ENCODE data around the gene CCBE1.

Gene CCBE1

DNA sequence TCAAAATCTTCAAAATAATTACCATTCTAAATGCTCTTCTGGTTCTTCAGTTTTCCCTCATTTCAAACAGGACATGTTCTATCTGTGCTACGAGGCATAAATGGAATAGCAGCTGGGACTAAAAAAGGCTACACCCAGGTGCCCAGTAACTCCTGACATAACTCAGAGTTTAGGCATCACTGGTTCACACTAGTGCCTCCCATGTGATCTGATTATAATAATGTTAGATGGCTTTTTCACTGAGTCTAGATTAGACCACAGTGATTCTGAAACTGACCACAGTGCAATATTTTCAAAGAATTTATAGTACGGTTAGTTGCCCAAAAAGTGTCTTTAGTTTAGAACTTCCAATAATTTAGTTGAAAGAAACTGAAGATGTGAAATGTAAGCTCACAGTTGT lies 123.3 kb downstream of the CCBE1 start:
- DNase-seq (ENCODE audit: low read depth) = no peak
- TF ChIP-seq, protein P1, sequence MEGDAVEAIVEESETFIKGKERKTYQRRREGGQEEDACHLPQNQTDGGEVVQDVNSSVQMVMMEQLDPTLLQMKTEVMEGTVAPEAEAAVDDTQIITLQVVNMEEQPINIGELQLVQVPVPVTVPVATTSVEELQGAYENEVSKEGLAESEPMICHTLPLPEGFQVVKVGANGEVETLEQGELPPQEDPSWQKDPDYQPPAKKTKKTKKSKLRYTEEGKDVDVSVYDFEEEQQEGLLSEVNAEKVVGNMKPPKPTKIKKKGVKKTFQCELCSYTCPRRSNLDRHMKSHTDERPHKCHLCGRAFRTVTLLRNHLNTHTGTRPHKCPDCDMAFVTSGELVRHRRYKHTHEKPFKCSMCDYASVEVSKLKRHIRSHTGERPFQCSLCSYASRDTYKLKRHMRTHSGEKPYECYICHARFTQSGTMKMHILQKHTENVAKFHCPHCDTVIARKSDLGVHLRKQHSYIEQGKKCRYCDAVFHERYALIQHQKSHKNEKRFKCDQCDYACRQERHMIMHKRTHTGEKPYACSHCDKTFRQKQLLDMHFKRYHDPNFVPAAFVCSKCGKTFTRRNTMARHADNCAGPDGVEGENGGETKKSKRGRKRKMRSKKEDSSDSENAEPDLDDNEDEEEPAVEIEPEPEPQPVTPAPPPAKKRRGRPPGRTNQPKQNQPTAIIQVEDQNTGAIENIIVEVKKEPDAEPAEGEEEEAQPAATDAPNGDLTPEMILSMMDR (conservative IDR thresholded peaks at IDR 0.05; ENCODE audit: low read length) = no peak
- no peak overlapping the region for H3K4me3 ChIP-seq (ENCODE audit: low read length)

DNA sequence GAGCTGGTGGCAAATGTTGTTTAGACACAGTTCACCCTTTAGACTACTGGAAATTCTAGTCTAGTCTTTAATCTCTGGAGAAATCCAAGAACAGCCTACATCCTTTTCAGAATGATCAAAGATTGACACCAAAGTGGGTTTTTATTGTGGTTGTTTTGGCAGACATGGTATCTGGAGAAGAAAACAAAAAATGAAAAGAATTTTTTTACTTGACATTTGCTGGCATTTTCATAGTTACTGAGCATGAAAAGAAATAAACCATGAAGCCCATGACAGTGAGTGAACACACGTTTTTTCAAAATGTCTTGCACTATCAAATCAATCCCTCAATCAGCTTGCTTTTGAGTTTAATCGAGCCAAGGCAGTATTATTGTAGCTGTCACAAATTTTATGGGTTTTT lies 125.3 kb downstream of the CCBE1 start:
- TF ChIP-seq, protein P1 (conservative IDR thresholded peaks at IDR 0.05; ENCODE audit: low read length) = no peak
- no peak overlapping the region for H3K4me3 ChIP-seq (ENCODE audit: low read length)
- no peak for DNase-seq (ENCODE audit: low read depth)

DNA sequence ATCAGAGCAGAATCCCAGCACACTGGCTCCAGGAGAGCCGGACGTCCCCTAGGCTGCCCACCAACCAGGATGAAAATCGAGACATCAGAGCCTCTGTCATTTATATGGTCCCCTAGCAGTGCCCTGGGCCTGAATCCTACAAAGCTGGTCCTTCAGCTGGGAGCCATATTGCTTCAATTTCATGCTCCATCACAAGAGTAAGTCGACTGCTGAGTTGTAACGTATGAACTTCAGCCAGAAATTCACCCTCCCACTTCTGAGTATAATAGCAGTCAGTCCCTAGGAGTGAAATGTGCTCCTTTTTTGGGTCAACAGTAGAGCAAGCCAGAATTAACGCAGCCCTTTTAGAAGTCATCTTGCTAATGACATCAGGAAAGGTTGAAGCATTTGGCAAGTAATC lies 126.4 kb downstream of the CCBE1 start:
- TF ChIP-seq, protein P1 (conservative IDR thresholded peaks at IDR 0.05; ENCODE audit: low read length) = no peak
- no peak overlapping the region for H3K4me3 ChIP-seq (ENCODE audit: low read length)
- no peak for DNase-seq (ENCODE audit: low read depth)

DNA sequence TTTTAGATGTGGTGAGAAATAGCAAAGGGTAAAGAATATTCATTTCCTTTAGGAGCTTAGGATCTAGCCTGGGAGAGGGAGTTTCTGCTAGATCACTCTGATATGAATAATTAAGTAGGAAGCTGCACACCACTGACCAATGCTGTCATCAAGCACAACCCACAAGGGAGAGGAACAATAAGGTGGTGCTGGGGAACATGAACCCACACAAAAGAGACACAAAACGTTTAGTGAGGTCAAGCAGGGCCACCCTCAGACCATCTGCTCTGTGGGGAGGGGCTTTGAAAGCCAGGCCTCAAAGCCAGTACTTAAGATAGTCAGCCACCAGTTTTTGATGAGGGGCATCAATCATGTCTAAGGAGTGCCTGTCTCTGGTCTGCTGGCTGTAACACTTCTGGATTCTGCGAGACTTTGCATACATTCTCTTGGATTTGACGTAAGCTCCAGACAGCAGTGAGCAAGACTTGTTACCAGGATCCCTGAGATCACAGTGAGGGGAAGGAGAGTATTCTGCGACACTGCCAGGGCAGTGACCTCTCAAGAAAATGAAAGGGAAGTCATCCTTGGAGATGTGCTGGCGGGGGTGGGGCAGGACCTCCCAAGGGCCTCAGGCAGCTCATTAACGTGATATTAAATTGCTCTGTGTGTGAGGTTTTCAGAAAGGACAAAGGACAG lies 127.0 kb downstream of the CCBE1 start:
- H3K4me3 ChIP-seq (ENCODE audit: low read length) = no peak overlapping the region
- TF ChIP-seq, protein P1 (conservative IDR thresholded peaks at IDR 0.05; ENCODE audit: low read length) = no peak
- no peak for DNase-seq (ENCODE audit: low read depth)

DNA sequence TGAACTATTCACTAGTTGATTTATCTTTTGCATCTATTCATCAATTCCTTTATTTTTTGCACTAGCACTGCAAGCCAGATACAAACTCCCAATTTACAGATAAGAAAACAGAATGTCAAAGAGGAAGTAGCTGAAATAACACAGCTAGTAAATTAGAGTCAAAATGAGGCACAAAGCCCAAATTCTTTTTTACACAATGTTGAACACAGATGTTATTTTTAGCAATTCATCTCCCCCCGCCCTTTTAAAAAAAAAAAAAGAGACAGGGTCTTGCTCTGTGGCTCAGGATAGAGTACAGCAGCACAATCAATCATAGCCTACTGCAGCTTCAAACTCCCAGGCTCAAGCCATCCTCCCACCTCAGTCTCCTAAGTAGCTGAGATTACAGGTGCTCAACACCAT lies 127.8 kb downstream of the CCBE1 start:
- TF ChIP-seq, protein P1 (conservative IDR thresholded peaks at IDR 0.05; ENCODE audit: low read length) = no peak
- no peak overlapping the region for H3K4me3 ChIP-seq (ENCODE audit: low read length)
- DNase-seq (ENCODE audit: low read depth) = no peak

DNA sequence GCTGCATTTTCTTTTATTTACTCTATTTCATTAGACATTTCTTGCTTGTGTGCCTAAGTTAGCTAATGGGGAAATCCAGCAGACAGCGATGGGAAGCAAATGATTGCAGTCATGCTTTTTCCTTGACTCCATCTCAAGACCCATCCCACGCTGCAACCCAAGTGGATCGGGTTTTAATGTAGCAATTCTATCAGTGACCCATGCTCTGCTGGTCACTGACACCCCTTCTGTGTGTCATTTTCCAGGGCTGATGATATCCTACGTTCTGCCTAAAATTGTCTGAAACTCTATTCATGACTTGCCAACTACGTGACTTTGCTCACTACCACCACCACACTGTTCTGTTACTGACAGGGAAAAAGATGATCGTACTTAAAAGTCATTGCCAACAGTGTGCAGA lies 129.8 kb downstream of the CCBE1 start:
- TF ChIP-seq, protein P1 (conservative IDR thresholded peaks at IDR 0.05; ENCODE audit: low read length) = no peak
- no peak overlapping the region for H3K4me3 ChIP-seq (ENCODE audit: low read length)
- DNase-seq (ENCODE audit: low read depth) = no peak

DNA sequence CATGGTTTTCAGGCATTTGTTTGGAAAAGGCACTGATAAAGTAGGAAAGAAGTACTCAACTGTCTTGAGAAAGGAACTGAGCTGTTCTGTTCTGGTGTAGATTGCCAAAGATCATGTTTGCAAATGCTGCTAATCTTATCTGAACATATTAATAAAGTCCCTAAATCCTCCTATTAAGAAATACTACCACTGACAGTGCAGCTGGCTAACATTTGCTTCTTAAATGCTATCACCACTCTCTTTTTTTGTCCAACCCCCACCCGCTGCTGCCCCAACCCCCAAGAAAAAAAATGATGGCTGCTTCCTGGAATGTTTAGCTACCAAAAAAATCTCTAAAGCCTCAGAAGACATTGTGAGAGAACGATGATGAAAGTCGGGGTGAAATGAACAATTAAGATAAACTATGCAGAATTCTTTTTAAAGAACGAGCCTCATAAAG lies 130.7 kb downstream of the CCBE1 start:
- DNase-seq (ENCODE audit: low read depth) = no peak
- TF ChIP-seq, protein P1 (conservative IDR thresholded peaks at IDR 0.05; ENCODE audit: low read length) = no peak

More for the DNA sequence above, 130.7 kb downstream of the CCBE1 start:
- no peak overlapping the region for H3K4me3 ChIP-seq (ENCODE audit: low read length)
